GM12892 (cell line): ENCODE data around the gene RFXAP.

Experiments
- POLR2A ChIP-seq: IDR thresholded peaks from 2 replicates; pipeline ENCODE4 v1.6.1; 2011; ENCODE audit warnings: low read depth, low read length, control low read depth
- TAF1 ChIP-seq: IDR thresholded peaks from 2 replicates; pipeline ENCODE4 v1.6.1; 2011; ENCODE audit warnings: low read depth, mild to moderate bottlenecking, control low read depth, low read length, borderline replicate concordance

GRCh38 chr13:36769545-36769944, 49.5 kb upstream of the RFXAP start:
- TF ChIP-seq TAF1 (no peak), POLR2A (no peak)
